Activated gamma-delta T cell treated with Interleukin-2 at 50 U/mL for 16 hours (primary cell): ENCODE results near the gene NAALADL2.
"Not testable (repeated sequence)": the region's sequence is repeated elsewhere in the genome, so short reads cannot be mapped to it uniquely, and the experiment has no call there.

Experiments used
- DNase-seq: peaks from one replicate; pipeline ENCODE4 v3.0.0-alpha.2; 2020

NAALADL2 gene

GRCh38 chr3:175271465-175271864, 412.3 kb downstream of the NAALADL2 start:
- not testable (repeated sequence) for DNase-seq

DNA sequence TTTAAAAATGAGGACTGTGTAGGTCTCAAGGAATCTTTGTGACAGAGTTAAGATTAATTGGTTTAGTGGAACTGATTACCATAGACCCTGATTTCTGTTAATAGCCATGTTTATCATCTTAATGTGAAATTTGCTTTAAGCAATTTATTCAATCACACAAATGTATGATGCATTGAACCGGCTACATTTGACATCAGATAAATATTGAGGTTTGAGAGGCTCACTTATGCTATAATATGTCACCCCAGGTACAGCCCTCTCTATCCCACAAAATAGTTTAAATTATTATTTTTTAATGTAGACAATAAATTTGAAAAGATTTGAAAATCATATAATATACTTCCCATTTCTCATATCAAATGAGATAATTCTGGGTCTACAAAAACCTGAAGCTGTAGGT, 413.3 kb downstream of the NAALADL2 start:
- no peak for DNase-seq

DNA sequence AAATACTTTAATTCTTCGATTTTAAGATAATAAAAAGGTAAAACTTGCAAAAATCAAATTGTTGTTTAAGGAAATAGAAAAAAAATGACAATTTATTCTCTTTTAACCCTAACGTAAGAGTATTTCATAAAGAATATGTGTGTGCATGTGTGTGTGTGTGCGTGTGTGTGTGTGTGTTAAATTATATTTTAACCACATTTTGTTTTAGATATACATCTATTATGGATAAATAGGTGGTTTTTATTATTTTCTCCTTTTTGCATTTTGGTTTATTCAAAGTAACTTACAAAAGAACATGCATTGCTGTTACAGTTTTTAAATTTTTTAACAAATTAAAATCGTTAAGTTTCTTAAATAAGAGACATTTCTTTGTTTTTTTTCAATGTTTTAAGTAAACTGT, 414.4 kb downstream of the NAALADL2 start:
- DNase-seq: no peak

DNA sequence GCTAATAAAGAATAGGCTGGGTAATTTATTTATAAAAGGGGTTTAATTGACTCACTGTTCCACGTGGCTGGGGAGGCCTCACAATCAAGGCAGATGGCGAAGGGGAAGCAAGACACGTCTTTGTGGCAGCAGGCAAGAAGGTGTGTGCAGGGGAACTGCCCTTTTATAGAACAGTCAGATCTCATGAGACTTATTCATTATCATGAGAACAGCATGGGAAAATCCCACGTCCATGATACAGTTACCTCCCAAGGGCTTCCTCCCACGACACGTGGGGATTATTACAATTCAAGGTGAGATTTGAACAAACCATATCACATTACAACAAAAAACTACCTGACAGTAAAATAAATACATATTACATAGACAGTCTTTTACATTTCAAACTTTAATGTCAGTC, 414.9 kb downstream of the NAALADL2 start:
- no peak for DNase-seq

DNA sequence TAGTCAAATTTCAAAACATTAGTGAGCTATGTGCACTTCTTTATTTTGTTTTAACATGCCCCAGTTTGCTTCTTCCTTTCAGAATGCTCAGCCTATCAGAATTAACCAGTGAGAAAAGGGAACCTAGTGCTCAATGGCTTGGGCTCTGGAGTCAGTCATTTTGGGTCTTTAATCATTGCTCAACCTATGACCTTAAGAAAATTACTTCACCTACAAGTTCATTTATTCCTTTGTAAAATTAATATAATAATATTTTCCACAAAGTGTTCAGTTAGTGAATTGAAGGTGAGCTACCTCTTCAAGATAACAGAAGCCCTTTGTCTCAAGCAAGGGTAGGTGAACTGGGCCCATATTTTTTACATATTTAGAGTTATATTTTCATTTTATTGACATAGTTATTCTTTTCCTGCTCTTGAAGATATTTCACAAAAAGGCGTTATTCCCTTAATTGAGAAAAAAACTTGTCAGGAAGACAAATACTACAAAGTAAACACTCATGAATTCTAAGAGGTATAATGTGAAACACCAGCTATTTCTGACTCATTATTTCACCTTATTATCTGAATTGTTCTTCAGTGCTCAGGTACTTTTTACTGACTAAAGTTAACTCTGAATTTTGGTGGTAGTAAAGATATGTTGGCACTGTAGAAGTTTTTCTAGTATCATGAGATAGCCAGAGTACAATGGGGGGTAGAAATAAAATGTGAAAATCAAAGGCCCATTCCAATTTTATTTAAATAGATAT, 415.5 kb downstream of the NAALADL2 start:
- DNase-seq: no peak

GRCh38 chr3:175278680-175279079, 419.5 kb downstream of the NAALADL2 start:
- no peak for DNase-seq

DNA sequence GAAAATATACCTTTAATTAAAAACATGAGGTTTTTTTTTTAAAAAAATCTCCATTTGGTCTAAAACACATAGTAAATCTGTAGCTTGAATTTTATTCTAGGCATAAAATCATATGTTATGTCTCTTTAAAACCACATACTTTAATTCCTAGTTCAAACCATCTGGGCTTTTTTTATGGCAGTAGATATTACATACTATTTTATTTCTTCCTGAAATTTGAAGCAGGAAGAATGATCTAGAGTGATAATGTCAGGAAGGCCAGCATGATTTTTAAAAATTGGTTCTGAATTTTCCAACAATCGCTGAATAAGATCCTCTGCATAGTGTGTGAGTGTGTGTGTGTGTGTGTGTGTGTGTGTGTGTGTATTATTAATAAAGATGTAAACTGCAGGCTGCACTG, 420.3 kb downstream of the NAALADL2 start:
- no peak for DNase-seq

- no peak for DNase-seq
These were observed 420.8 kb downstream of the NAALADL2 start for GRCh38 chr3:175279911-175280310.

GRCh38 chr3:175287361-175287963, 428.3 kb downstream of the NAALADL2 start:
- no peak for DNase-seq

GRCh38 chr3:175288621-175289020, 429.5 kb downstream of the NAALADL2 start:
- DNase-seq: no peak

- DNase-seq: no peak
These were observed 435.7 kb downstream of the NAALADL2 start for GRCh38 chr3:175294793-175295192.

DNA sequence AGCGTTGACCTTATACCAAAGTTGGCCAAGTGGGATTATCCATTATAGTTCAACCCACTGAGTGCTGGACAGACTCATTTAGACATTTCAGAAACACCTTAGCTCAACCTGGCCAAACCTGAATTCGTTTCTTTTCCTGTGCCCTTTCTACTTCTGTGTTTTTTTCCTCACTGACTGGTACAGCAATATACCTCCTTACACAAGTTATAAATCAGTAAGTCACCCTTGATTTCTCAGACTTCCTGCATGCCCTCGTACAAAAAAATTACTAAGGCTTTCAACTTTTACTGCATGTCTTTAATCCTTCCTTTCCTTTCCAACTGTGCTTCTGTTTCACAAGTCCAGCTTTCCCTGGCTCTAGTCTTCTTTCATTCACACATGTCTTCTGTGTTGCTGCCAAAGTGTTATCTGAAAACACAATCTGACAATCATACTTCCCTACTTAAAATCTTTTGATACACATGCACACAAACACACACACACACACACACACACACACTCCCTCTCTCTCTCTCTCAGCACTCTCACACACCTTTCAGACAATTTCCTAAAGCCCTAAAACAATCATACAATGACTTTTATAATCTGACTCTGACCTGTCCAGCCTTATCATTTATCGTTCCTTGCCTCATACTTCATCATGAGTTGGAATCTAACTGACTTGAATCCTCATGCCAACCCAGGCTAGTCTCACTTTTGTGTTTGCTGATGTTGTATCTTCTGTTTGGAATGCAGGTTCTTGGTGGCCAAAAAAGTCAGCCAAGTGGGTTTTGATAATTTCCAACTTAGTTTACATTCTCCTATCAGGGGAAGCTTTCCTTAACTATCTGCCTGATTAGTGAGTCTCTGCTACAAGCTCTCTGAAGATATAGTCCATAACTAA, 436.4 kb downstream of the NAALADL2 start:
- DNase-seq: no peak

DNA sequence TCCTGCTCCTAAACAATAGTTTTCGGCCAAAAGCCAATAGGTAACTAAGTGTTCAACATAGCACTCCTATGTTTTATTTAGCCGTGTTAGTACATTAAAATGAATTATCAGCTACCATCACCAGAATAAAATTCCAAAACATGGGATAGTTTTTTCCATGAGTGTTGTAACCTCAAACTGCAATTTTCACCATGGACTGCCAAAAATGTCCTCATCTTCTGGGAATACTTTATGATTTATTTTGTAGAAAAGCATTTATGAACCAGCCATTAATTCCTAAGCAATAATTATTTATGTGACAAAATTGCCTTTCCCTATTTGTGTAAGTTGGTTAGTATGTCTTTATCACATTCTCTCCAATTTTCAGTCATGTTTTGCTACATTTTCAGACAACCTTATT, 438.1 kb downstream of the NAALADL2 start:
- DNase-seq: no peak

GRCh38 chr3:175301741-175302140, 442.6 kb downstream of the NAALADL2 start:
- DNase-seq: no peak

- DNase-seq: no peak
These were observed 445.3 kb downstream of the NAALADL2 start for GRCh38 chr3:175304404-175304803.

- DNase-seq: no peak
These were observed 448.5 kb downstream of the NAALADL2 start for GRCh38 chr3:175307642-175308041.

DNA sequence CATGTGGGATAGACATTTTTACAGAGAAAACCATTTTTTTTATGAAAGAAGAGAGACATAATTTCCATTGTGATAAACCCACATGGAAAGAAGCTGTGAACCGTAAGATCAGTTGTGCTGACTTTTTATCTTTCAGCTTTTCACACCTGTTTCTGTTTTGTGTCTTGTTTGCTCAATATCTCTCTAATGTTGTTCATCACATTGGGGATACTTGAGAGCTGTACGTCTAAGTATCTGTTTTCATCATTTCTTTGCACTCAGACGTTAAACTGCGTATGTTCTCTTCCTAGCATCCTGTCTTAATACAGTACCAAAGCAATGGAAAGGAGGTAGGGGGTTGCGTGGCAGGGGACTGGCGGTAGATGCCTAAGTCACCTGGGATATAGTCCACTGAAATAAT, 449.0 kb downstream of the NAALADL2 start:
- DNase-seq: no peak

DNA sequence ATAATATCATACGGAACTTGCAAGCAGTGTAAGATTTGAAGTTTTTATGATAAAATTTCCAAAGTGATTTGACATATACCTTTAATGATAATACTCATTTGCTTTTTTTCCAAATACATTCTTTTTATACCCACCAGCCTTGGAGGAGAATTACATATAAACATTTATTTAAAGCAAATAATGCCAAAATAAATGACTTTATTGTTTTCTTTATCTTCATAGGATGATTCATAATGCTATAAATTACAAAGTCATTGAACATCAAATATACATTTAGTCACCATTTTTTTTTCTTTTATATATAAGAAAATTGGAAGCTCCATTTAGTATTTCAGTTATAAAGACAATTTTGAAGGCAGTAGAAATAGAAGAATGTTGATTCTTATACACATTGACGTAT, 450.9 kb downstream of the NAALADL2 start:
- no peak for DNase-seq

DNA sequence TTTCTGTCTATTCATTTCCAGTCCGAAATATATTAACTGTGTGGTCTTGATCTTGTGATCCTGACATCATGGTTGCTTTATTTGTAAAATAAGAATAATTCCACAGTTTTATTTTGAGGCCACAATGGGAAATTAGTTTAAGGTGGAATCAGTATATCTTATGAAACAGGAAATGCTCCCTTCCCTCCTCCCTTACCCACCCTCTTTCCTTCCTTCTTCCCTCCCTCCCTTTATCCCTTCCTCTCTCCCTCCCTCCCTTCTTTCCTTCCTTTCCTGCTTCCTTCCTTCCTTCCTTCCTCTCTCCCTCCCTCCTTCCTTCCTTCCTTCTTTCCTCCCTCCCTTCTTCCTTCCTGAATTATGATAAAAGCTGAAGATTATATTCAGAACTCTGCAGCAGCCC, 452.3 kb downstream of the NAALADL2 start:
- no peak for DNase-seq

DNA sequence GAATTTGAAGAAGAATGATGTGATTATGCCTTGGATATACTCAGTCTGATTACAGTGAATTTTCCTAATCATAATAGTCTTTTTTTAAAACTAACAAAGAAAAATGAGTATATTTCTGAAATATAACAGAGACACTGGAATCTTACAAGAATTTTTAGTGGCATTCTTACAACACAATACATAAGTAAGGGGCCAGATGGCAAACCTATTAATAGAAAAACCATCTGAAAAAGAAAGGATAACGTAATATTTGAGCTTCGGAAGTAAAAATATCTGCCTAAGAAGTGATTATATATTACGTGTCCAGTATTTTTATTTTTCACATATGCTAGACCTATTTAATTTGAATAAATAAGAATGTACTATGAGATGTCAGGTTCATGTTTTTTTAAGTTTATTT, 452.8 kb downstream of the NAALADL2 start:
- DNase-seq: no peak

DNA sequence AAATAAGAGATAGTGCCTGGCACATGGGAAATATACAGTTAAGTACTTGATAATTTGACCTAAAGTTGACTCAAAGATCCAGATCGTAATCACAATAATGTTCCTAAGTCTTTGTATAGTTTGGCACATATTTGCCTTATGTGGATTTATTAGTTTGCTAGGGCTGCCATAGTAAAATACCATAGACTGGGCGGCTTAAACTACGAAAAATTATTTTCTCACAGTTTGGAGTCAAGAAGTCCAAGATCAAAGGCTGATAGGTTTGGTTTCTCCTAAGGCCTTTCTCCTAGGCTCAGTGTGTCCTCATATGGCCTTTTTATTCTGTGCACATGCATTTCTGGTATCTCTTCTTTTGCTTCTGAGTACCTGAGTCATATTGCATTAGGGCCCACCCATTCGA, 453.7 kb downstream of the NAALADL2 start:
- no peak for DNase-seq

DNA sequence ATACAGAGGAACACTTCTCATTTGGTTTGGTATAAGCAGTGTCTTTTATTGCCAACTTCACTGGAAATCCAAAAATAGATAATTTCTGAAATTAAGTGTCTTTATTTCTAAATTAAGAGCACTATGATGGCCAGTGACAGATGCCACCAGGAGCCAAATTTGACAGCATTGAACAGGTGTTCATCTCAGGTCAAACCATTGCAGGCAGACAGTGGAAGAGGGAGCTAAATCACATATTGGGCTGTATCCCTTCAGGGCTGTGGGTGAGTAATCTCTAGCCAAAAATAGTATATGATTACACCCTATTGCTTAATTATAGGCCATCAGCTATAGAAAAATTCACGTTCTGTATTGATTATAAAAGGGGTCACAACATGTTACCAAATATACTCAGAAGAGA, 457.7 kb downstream of the NAALADL2 start:
- DNase-seq: no peak

- no peak for DNase-seq
These were observed 466.3 kb downstream of the NAALADL2 start for GRCh38 chr3:175325440-175325839.

DNA sequence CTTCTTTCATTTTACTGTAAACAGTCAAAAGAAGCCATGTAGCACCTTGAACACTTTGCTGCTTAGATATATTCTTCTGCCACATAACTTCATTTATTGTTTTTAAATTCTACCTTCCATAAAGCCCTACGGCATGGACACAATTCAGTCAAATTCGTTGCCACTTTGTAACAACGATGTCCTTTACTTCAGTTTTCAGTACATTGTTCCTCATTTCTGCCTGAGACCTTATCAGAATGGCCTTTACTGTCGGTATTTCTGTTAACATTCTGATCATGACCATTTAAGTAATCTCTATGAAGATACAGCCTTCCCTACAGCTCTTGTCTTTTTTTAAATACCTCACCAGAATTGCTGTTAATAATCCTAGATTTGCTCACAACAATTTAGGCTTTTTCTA, 466.9 kb downstream of the NAALADL2 start:
- DNase-seq: no peak
